SU-DHL-6 (cell line): ENCODE data around the gene UGP2.

Experiments
- H2AFZ ChIP-seq: fragments of 200-600 bp; sonication (generic); 2 replicates; pipeline ENCODE4 v1.6.1; 2014; ENCODE audit warnings: low read depth, mild to moderate bottlenecking, moderate library complexity, mixed read lengths, antibody characterized with exemption, low read length; ENCODE audit not compliant: severe bottlenecking
- H3F3A ChIP-seq: fragments of 200-600 bp; shearing (Covaris generic); 2 replicates; pipeline ENCODE4 v1.6.0; 2016; ENCODE audit warnings: antibody characterized with exemption, mild to moderate bottlenecking; ENCODE audit not compliant: insufficient read depth
- H3K27ac ChIP-seq: fragments of 200-600 bp; sonication (generic); 2 replicates; pipeline ENCODE4 v1.5.1; 2016; ENCODE audit warnings: low read depth, mild to moderate bottlenecking, low read length, moderate library complexity, mixed read lengths
- H3K27me3 ChIP-seq: fragments of 200-600 bp; sonication (generic), shearing (Covaris generic); 2 replicates; pipeline ENCODE4 v1.6.0; 2014; ENCODE audit warnings: mild to moderate bottlenecking, low read length
- H3K36me3 ChIP-seq: fragments of 200-600 bp; sonication (generic); 2 replicates; pipeline ENCODE4 v1.6.1; 2014; ENCODE audit warnings: mild to moderate bottlenecking, low read length, mixed read lengths
- H3K4me2 ChIP-seq: fragments of 300-600, 200-600 bp; shearing (Covaris generic), sonication (generic); 2 replicates; pipeline ENCODE4 v1.6.0; 2014; ENCODE audit warnings: low read length, low read depth, mild to moderate bottlenecking; ENCODE audit not compliant: poor library complexity, severe bottlenecking
- H3K4me3 ChIP-seq: fragments of 200-600 bp; sonication (generic); 2 replicates; pipeline ENCODE4 v1.5.1; 2014; ENCODE audit warnings: antibody characterized with exemption, low read length, mild to moderate bottlenecking, mixed read lengths; ENCODE audit not compliant: insufficient read depth, poor library complexity, severe bottlenecking
- H3K79me2 ChIP-seq: fragments of 200-600 bp; sonication (generic); 2 replicates; pipeline ENCODE4 v1.6.1; 2014; ENCODE audit warnings: mild to moderate bottlenecking, low read length, moderate library complexity; ENCODE audit not compliant: insufficient read depth
- H3K9ac ChIP-seq: fragments of 200-600 bp; sonication (generic); 2 replicates; pipeline ENCODE4 v1.7.0; 2014; ENCODE audit warnings: mild to moderate bottlenecking, low read length
- H3K9me2 ChIP-seq: fragments of 200-600 bp; sonication (generic); replicated peaks from 2 replicates; pipeline ENCODE4 v1.6.1; 2014; ENCODE audit warnings: low read length; ENCODE audit not compliant: insufficient read depth
- H3K9me3 ChIP-seq: fragments of 200-600 bp; sonication (generic); 2 replicates; pipeline ENCODE4 v1.6.1; 2014; ENCODE audit warnings: low read length, mixed read lengths; ENCODE audit not compliant: insufficient read depth
- H4K20me1 ChIP-seq: fragments of 200-600 bp; sonication (generic); 2 replicates; pipeline ENCODE4 v1.6.1; 2014; ENCODE audit warnings: low read depth, mild to moderate bottlenecking, antibody characterized with exemption, low read length, moderate library complexity, mixed read lengths
- CTCF ChIP-seq: fragments of 200-600 bp; sonication (generic); IDR thresholded peaks from one replicate; pipeline ENCODE4 v1.5.1; 2017; ENCODE audit warnings: antibody characterized with exemption, mild to moderate bottlenecking, low read length, moderate library complexity; ENCODE audit not compliant: insufficient read depth, poor library complexity, severe bottlenecking
- EZH2phosphoT487 ChIP-seq: fragments of 200-600 bp; sonication (generic), shearing (Covaris generic); conservative IDR thresholded peaks from 2 replicates; pipeline ENCODE4 v1.6.1; 2018; ENCODE audit warnings: mild to moderate bottlenecking, antibody characterized with exemption, low read length, moderate library complexity, mixed read lengths

Gene UGP2

GRCh38 chr2:63874204-63875130 lies 32.8 kb downstream of the UGP2 start:
- H3K36me3 ChIP-seq: peaks cover 12% of the 10 kb centered on the region
- H3K4me2 ChIP-seq: no peak overlapping the region
- H3K9me3 ChIP-seq: no peaks in the 10 kb centered on the region
- H2AFZ ChIP-seq: no peak overlapping the region
- no peak for TF ChIP-seq EZH2phosphoT487
- TF ChIP-seq CTCF: no peak
- no peaks in the 10 kb centered on the region for H3K27me3 ChIP-seq
- H4K20me1 ChIP-seq: no peaks in the 10 kb centered on the region
- H3K4me3 ChIP-seq: no peak overlapping the region
- peaks cover 17% of the 10 kb centered on the region; the same call in 1 of the 2 replicates for H3K79me2 ChIP-seq
- no peak overlapping the region for H3K27ac ChIP-seq
- no peaks in the 10 kb centered on the region for H3F3A ChIP-seq
- H3K9me2 ChIP-seq: no peaks in the 10 kb centered on the region
- no peak overlapping the region for H3K9ac ChIP-seq

- TF ChIP-seq EZH2phosphoT487: no peak
- no peak for TF ChIP-seq CTCF
- Histone ChIP-seq H3K36me3 (peaks cover 12% of the 10 kb centered on the region), H3K4me2 (no peak overlapping the region)
Measured at GRCh38 chr2:63875131-63875527, 33.4 kb downstream of the UGP2 start.

GRCh38 chr2:63875559-63876245 lies 34.0 kb downstream of the UGP2 start:
- Histone ChIP-seq H3K9me3 (no peaks in the 10 kb centered on the region), H3K4me2 (no peak overlapping the region), H3K27me3 (no peaks in the 10 kb centered on the region), H3K27ac (no peak overlapping the region), H3K9ac (no peak overlapping the region), H3K4me3 (no peak overlapping the region), H3F3A (no peaks in the 10 kb centered on the region), H3K36me3 (peaks cover 12% of the 10 kb centered on the region), H3K79me2 (peaks cover 17% of the 10 kb centered on the region; the same call in 1 of the 2 replicates), H3K9me2 (no peaks in the 10 kb centered on the region), H4K20me1 (no peaks in the 10 kb centered on the region), H2AFZ (no peak overlapping the region)
- TF ChIP-seq EZH2phosphoT487 (no peak), CTCF (no peak)

More at GRCh38 chr2:63875131-63875527, 33.4 kb downstream of the UGP2 start:
- H3K79me2 ChIP-seq: peaks cover 17% of the 10 kb centered on the region; the same call in 1 of the 2 replicates
- no peaks in the 10 kb centered on the region for H3K27me3 ChIP-seq
- H3K4me3 ChIP-seq: no peak overlapping the region
- no peak overlapping the region for H3K27ac ChIP-seq
- H3K9me3 ChIP-seq: no peaks in the 10 kb centered on the region
- H3K9ac ChIP-seq: no peak overlapping the region
- H3F3A ChIP-seq: no peaks in the 10 kb centered on the region
- H4K20me1 ChIP-seq: no peaks in the 10 kb centered on the region
- H2AFZ ChIP-seq: no peak overlapping the region
- no peaks in the 10 kb centered on the region for H3K9me2 ChIP-seq
